H9 (cell line): Measurements from ENCODE around the gene BRCA1. TPM values are rescaled to one million over a fixed set of nuclear protein-coding genes. Genes with fewer than 3 reads are reported as not detected.

Experiments used
- DNase-seq: peaks from one replicate; pipeline ENCODE4 v3.0.0-alpha.2; 2017
- H2AFZ ChIP-seq: one replicate; pipeline ENCODE4 v1.6.1; 2013; ENCODE audit warnings: mild to moderate bottlenecking, low read length, control low read depth, moderate library complexity
- H2AK5ac ChIP-seq: 2 replicates; pipeline ENCODE4 v1.6.1; 2013; ENCODE audit warnings: low read length, control low read depth, mixed read lengths; ENCODE audit not compliant: insufficient read length
- H2BK120ac ChIP-seq: one replicate; pipeline ENCODE4 v1.6.1; 2013; ENCODE audit warnings: low read depth, mild to moderate bottlenecking, low read length, control low read depth, inconsistent platforms; ENCODE audit not compliant: poor library complexity, severe bottlenecking
- H2BK12ac ChIP-seq: 2 replicates; pipeline ENCODE4 v1.6.1; 2013; ENCODE audit warnings: low read length, control low read depth, mixed read lengths, low read depth; ENCODE audit not compliant: insufficient read length
- H2BK15ac ChIP-seq: 2 replicates; pipeline ENCODE4 v1.6.1; 2013; ENCODE audit warnings: low read depth, low read length, control low read depth
- H2BK20ac ChIP-seq: one replicate; pipeline ENCODE4 v1.6.1; 2013; ENCODE audit warnings: low read depth, mild to moderate bottlenecking, low read length, control low read depth, inconsistent platforms; ENCODE audit not compliant: poor library complexity, severe bottlenecking
- H2BK5ac ChIP-seq: 2 replicates; pipeline ENCODE4 v1.6.1; 2013; ENCODE audit warnings: low read length, control low read depth, mixed read lengths; ENCODE audit not compliant: insufficient read length
- H3K14ac ChIP-seq: 2 replicates; pipeline ENCODE4 v1.6.1; 2013; ENCODE audit warnings: low read length, control low read depth; ENCODE audit not compliant: insufficient read depth
- H3K18ac ChIP-seq: 2 replicates; pipeline ENCODE4 v1.6.1; 2013; ENCODE audit warnings: low read depth, mild to moderate bottlenecking, mixed read lengths, low read length, control low read depth; ENCODE audit not compliant: insufficient read length
- H3K23ac ChIP-seq: 2 replicates; pipeline ENCODE4 v1.6.1; 2013; ENCODE audit warnings: low read length, control low read depth, mixed read lengths, low read depth; ENCODE audit not compliant: insufficient read length
- H3K23me2 ChIP-seq: 2 replicates; pipeline ENCODE4 v1.6.1; 2013; ENCODE audit warnings: low read depth, mild to moderate bottlenecking, mixed read lengths, low read length, control low read depth; ENCODE audit not compliant: insufficient read length, poor library complexity, severe bottlenecking
- H3K27ac ChIP-seq: 2 replicates; pipeline ENCODE4 v1.5.1; 2013; ENCODE audit warnings: low read length, control low read depth, mixed read lengths, low read depth; ENCODE audit not compliant: insufficient read length
- H3K27me3 ChIP-seq: 2 replicates; pipeline ENCODE4 v1.6.1; 2013; ENCODE audit warnings: low read length, control low read depth, inconsistent platforms; ENCODE audit not compliant: insufficient read depth
- H3K4ac ChIP-seq: 2 replicates; pipeline ENCODE4 v1.6.1; 2013; ENCODE audit warnings: low read depth, mild to moderate bottlenecking, control low read depth, inconsistent platforms, low read length, moderate library complexity
- H3K4me1 ChIP-seq: 2 replicates; pipeline ENCODE4 v1.6.1; 2013; ENCODE audit warnings: low read length, control low read depth, inconsistent platforms; ENCODE audit not compliant: insufficient read depth
- H3K4me2 ChIP-seq: 2 replicates; pipeline ENCODE4 v1.6.1; 2013; ENCODE audit warnings: low read length, control low read depth, mixed read lengths; ENCODE audit not compliant: insufficient read length, insufficient read depth
- H3K56ac ChIP-seq: 2 replicates; pipeline ENCODE4 v1.6.1; 2013; ENCODE audit warnings: low read depth, mild to moderate bottlenecking, mixed read lengths, low read length, control low read depth; ENCODE audit not compliant: insufficient read length
- H3K79me1 ChIP-seq: 2 replicates; pipeline ENCODE4 v1.6.1; 2013; ENCODE audit warnings: low read depth, mild to moderate bottlenecking, moderate library complexity, low read length, control low read depth, inconsistent platforms; ENCODE audit not compliant: insufficient read depth, poor library complexity, severe bottlenecking
- H3K79me2 ChIP-seq: 2 replicates; pipeline ENCODE4 v1.6.1; 2013; ENCODE audit warnings: low read length, control low read depth, inconsistent platforms; ENCODE audit not compliant: insufficient read depth
- H3K9ac ChIP-seq: 2 replicates; pipeline ENCODE4 v1.6.1; 2013; ENCODE audit warnings: low read length, control low read depth, mixed read lengths; ENCODE audit not compliant: insufficient read length; ENCODE audit errors: extremely low read depth
- H3K9me3 ChIP-seq: one replicate; pipeline ENCODE4 v1.6.1; 2013; ENCODE audit warnings: low read depth, low read length, inconsistent platforms; ENCODE audit not compliant: control insufficient read depth
- H3T11ph ChIP-seq: one replicate; pipeline ENCODE4 v1.6.1; 2013; ENCODE audit warnings: mild to moderate bottlenecking, low read length, control low read depth, inconsistent platforms
- H4K20me1 ChIP-seq: one replicate; pipeline ENCODE4 v1.6.1; 2013; ENCODE audit not compliant: control insufficient read depth, insufficient read length, insufficient read depth
- H4K5ac ChIP-seq: 2 replicates; pipeline ENCODE4 v1.6.1; 2013; ENCODE audit warnings: low read depth, mild to moderate bottlenecking, mixed read lengths, low read length, control low read depth; ENCODE audit not compliant: insufficient read length
- H4K8ac ChIP-seq: replicated peaks from 2 replicates; pipeline ENCODE4 v1.6.1; 2013; ENCODE audit warnings: low read length, control low read depth, mixed read lengths, low read depth; ENCODE audit not compliant: insufficient read length
- H4K91ac ChIP-seq: 2 replicates; pipeline ENCODE4 v1.6.1; 2013; ENCODE audit warnings: low read depth, mild to moderate bottlenecking, moderate library complexity, mixed read lengths, low read length, control low read depth; ENCODE audit not compliant: insufficient read length
- H3K27ac Mint-ChIP-seq, 3 experiments: 2 replicates in 2 of 3; 3 replicates in 1 of 3; pipeline ENCODE4 v1.8.0; 2020 to 2021; ENCODE audit warnings: mixed read lengths in 3 of 3, mild to moderate bottlenecking in 1 of 3, moderate library complexity in 1 of 3
- H3K27me3 Mint-ChIP-seq: 2 replicates; pipeline ENCODE4 v1.8.0; 2021; ENCODE audit warnings: low read depth, mild to moderate bottlenecking, moderate library complexity, mixed read lengths
- H3K36me3 Mint-ChIP-seq, 3 experiments: 2 replicates in 2 of 3; 3 replicates in 1 of 3; pipeline ENCODE4 v1.8.0; 2020 to 2021; ENCODE audit warnings: low read depth in 3 of 3, mixed read lengths in 3 of 3; ENCODE audit not compliant: insufficient read depth in 1 of 3
- H3K4me1 Mint-ChIP-seq, 2 experiments: 2 replicates each; pipeline ENCODE4 v1.8.0; 2020; ENCODE audit warnings: mixed read lengths in 2 of 2
- H3K4me3 Mint-ChIP-seq, 2 experiments: 2 replicates in 1 of 2; 3 replicates in 1 of 2; pipeline ENCODE4 v1.8.0; 2020 to 2021; ENCODE audit warnings: mild to moderate bottlenecking in 2 of 2, mixed read lengths in 2 of 2, moderate library complexity in 1 of 2
- H3K9me3 Mint-ChIP-seq, 2 experiments: 2 replicates in 1 of 2; 3 replicates in 1 of 2; pipeline ENCODE4 v1.8.0; 2020; ENCODE audit warnings: mild to moderate bottlenecking in 2 of 2, mixed read lengths in 2 of 2, moderate library complexity in 1 of 2
- CTCF ChIP-seq: fragments of 200-600 bp; sonication (generic); conservative IDR thresholded peaks from 3 replicates; pipeline ENCODE4 v1.8.0; 2021; ENCODE audit warnings: antibody characterized with exemption, mild to moderate bottlenecking
- WGBS: extraction: QIAGEN DNeasy Blood & Tissue Kit; methylation state at CpG from one replicate; pipeline ENCODE4 v1.1.7; 2013; ENCODE audit warnings: missing lambda C conversion rate, low lambda C conversion rate, mixed read lengths; ENCODE audit not compliant: insufficient read length; ENCODE audit errors: extremely low coverage; 5-methylcytosine and 5-hydroxymethylcytosine counted together
- total RNA-seq: library from RNA; stranded (reverse); gene quantifications from 2 replicates; pipeline ENCODE4 v1.2.1, GENCODE V29; 2021

The BRCA1 gene
- total RNA-seq, 1 experiment from 2014 or later = 32.3 TPM

GRCh38 chr17:43027091-43028032, 97.8 kb downstream of the BRCA1 start:
- Histone ChIP-seq H3K14ac (no peak overlapping the region), H3K4me2 (peak overlapping the region; percentile 3), H3K23me2 (peaks cover 12% of the 10 kb centered on the region), H3T11ph (no peak overlapping the region), H3K9ac (no peak overlapping the region), H3K18ac (no peak overlapping the region), H2BK120ac (no peak overlapping the region), H2AFZ (no peak overlapping the region), H4K91ac (no peak overlapping the region), H3K56ac (no peak overlapping the region), H4K8ac (no peak overlapping the region), H2BK12ac (no peak overlapping the region), H2BK20ac (no peak overlapping the region), H4K20me1 (no peaks in the 10 kb centered on the region), H4K5ac (no peak overlapping the region), H3K27ac (no peak overlapping the region), H3K4me1 (peaks cover 10% of the 10 kb centered on the region; the same call in 1 of the 2 replicates), H3K79me2 (no peaks in the 10 kb centered on the region), H3K9me3 (no peaks in the 10 kb centered on the region), H2BK5ac (no peak overlapping the region), H2BK15ac (no peak overlapping the region), H3K79me1 (no peaks in the 10 kb centered on the region), H3K27me3 (no peaks in the 10 kb centered on the region), H3K23ac (no peak overlapping the region), H3K4ac (no peak overlapping the region), H2AK5ac (no peak overlapping the region)
- peaks cover 45 to 56% of the 10 kb centered on the region in 2 experiments for H3K4me1 Mint-ChIP-seq
- WGBS = no CpG with 5 or more reads among the region's 9 CpGs
- peak overlapping the region; percentile 50 to 67 for H3K4me3 Mint-ChIP-seq
- no peak for TF ChIP-seq CTCF
- peak overlapping the region; percentile 76 to 90 (median 85) for H3K27ac Mint-ChIP-seq
- H3K9me3 Mint-ChIP-seq = no peaks in the 10 kb centered on the region
- H3K36me3 Mint-ChIP-seq = peaks cover 10 to 30% (median 25%) of the 10 kb centered on the region in 3 experiments; a peak in 6 of 7 replicates
- H3K27me3 Mint-ChIP-seq = no peaks in the 10 kb centered on the region
- peak; percentile 80 for DNase-seq
